Spleen (tissue), 7 donors: ENCODE results near the gene RFFL.

ENCODE experiments used
- CTCF ChIP-seq, 11 experiments: fragments of 200-600 bp in 7 of 11; fragments of 450-650 bp in 4 of 11; sonication (generic) in 4 of 11; IDR thresholded peaks in 8 of 11; conservative IDR thresholded peaks in 3 of 11; 1 replicate in 7 of 11; 2 replicates in 4 of 11; pipeline versions ENCODE4 v1.4.0 to v1.8.0; 2016 to 2021; ENCODE audit warnings: antibody characterized with exemption in 11 of 11, inconsistent platforms in 4 of 11, mild to moderate bottlenecking in 1 of 11
- POLR2A ChIP-seq, 3 donors: fragments of 450-650 bp; IDR thresholded peaks; one replicate each; pipeline ENCODE4 v1.5.1; 2017; ENCODE audit warnings: antibody characterized with exemption in 3 of 3, mild to moderate bottlenecking in 1 of 3
- donor health status: DM: no; HTN: no; CAD: no; lungs with moderate emphysema.
- donor health status: DM: no; HTN: no; CAD: no.
- donor health status: DM: no; HTN: no; CAD: no.

DNA sequence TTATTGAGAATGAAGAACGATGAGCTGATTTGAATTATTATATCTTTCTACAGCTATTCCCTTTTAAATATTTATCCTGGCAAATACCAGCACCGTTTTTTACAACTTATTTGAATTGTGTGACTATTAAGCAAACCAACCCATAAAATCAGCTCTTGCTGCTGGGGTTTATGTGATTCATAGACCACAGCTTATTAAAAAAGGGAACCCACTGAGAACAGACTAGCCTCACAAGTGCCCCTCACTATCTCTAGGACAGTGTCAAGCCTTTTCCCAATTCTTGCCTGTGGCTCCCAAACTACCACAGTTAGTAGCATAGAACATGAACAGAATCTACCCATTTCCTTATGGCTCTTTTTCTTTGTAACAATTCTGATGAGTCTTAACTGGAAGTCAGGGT lies 89.3 kb downstream of the RFFL start:
- TF ChIP-seq CTCF (IDR thresholded peaks at IDR 0.05 in 8 of 11, conservative IDR thresholded peaks at IDR 0.05 in 3 of 11), result no peak
- no peak for TF ChIP-seq POLR2A (IDR thresholded peaks at IDR 0.05)
